ENCODE measurements around the gene SERPINA5. TPM values are rescaled to one million over a fixed set of nuclear protein-coding genes. Genes with fewer than 3 reads are reported as not detected.

The SERPINA5 gene
- total RNA-seq, 1 experiment from 2014 or later, result 0.49 TPM

GRCh38 chr14:94617366-94617941 is 36.2 kb downstream of the SERPINA5 start:
- intact Hi-C loops (cut with micrococcal nuclease; ENCODE audit: unreplicated experiment), result no loop called here
- ChIA-PET CTCF (no interaction called here), POLR2A (no interaction called here)
- TF ChIP-seq CTCF (IDR thresholded peaks at IDR 0.05) (no peak), SIN3A (IDR thresholded peaks at IDR 0.05; ENCODE audit: borderline replicate concordance, insufficient read depth, low read depth, low read length) (no peak), POLR2AphosphoS5 (IDR thresholded peaks at IDR 0.05; ENCODE audit: low read depth, low read length) (no peak), REST (IDR thresholded peaks at IDR 0.05; ENCODE audit: insufficient read depth in 1 of 2, low read depth in 2 of 2, low read length in 1 of 2) (no peak), TCF7L2 (IDR thresholded peaks at IDR 0.05; ENCODE audit: low read depth, low read length) (no peak)
- Histone ChIP-seq H3K4me3 (ENCODE audit: low read depth in 2 of 2, low read length in 2 of 2) (no peak overlapping the region), H3K4me1 (ENCODE audit: control insufficient read depth, insufficient read depth, low read length) (peaks cover 3% of the 10 kb centered on the region; the same call in 1 of the 2 replicates), H3K36me3 (ENCODE audit: control insufficient read depth, insufficient read depth, low read length) (no peaks in the 10 kb centered on the region), H3K9me3 (ENCODE audit: control insufficient read depth, insufficient read depth, low read depth, low read length) (peaks cover 9% of the 10 kb centered on the region), H3K27me3 (ENCODE audit: control insufficient read depth, insufficient read depth, low read length) (no peaks in the 10 kb centered on the region), H3K27ac (ENCODE audit: low read length) (no peak overlapping the region)
- DNase-seq (ENCODE audit: low read depth, low spot score), result no peak
- ATAC-seq, result no peak
- in situ Hi-C loops (cut with HindIII; ENCODE audit: low pct_unique_long_range_greater_than_20kb, low sequenced_read_pairs), result no loop called here
- BruUV-seq (replicated peaks), result no TSS peak

GRCh38 chr14:94617988-94618822 is 37.0 kb downstream of the SERPINA5 start:
- ChIA-PET CTCF (no interaction called here), POLR2A (no interaction called here)
- Histone ChIP-seq H3K9me3 (ENCODE audit: control insufficient read depth, insufficient read depth, low read depth, low read length) (peaks cover 9% of the 10 kb centered on the region), H3K27me3 (ENCODE audit: control insufficient read depth, insufficient read depth, low read length) (no peaks in the 10 kb centered on the region), H3K4me3 (ENCODE audit: low read depth in 2 of 2, low read length in 2 of 2) (no peak overlapping the region), H3K4me1 (ENCODE audit: control insufficient read depth, insufficient read depth, low read length) (no peaks in the 10 kb centered on the region), H3K27ac (ENCODE audit: low read length) (no peak overlapping the region), H3K36me3 (ENCODE audit: control insufficient read depth, insufficient read depth, low read length) (no peaks in the 10 kb centered on the region)
- no TSS peak for BruUV-seq (replicated peaks)
- in situ Hi-C loops (cut with HindIII; ENCODE audit: low pct_unique_long_range_greater_than_20kb, low sequenced_read_pairs) (no loop called here), intact Hi-C loops (cut with micrococcal nuclease; ENCODE audit: unreplicated experiment) (no loop called here)
- ATAC-seq (no peak), DNase-seq (ENCODE audit: low read depth, low spot score) (no peak)
- TF ChIP-seq SIN3A (IDR thresholded peaks at IDR 0.05; ENCODE audit: borderline replicate concordance, insufficient read depth, low read depth, low read length), result no peak
- TF ChIP-seq CTCF (IDR thresholded peaks at IDR 0.05), result no peak
- TF ChIP-seq POLR2AphosphoS5 (IDR thresholded peaks at IDR 0.05; ENCODE audit: low read depth, low read length), result no peak
- no peak for TF ChIP-seq TCF7L2 (IDR thresholded peaks at IDR 0.05; ENCODE audit: low read depth, low read length)
- no peak for TF ChIP-seq REST (IDR thresholded peaks at IDR 0.05; ENCODE audit: insufficient read depth in 1 of 2, low read depth in 2 of 2, low read length in 1 of 2)
